ENCODE results near the gene FOCAD. TPM values are rescaled to one million over a fixed set of nuclear protein-coding genes. Genes with fewer than 3 reads are reported as not detected.

The FOCAD gene
- total RNA-seq, 1 experiment from 2014 or later: 43.3 TPM

DNA sequence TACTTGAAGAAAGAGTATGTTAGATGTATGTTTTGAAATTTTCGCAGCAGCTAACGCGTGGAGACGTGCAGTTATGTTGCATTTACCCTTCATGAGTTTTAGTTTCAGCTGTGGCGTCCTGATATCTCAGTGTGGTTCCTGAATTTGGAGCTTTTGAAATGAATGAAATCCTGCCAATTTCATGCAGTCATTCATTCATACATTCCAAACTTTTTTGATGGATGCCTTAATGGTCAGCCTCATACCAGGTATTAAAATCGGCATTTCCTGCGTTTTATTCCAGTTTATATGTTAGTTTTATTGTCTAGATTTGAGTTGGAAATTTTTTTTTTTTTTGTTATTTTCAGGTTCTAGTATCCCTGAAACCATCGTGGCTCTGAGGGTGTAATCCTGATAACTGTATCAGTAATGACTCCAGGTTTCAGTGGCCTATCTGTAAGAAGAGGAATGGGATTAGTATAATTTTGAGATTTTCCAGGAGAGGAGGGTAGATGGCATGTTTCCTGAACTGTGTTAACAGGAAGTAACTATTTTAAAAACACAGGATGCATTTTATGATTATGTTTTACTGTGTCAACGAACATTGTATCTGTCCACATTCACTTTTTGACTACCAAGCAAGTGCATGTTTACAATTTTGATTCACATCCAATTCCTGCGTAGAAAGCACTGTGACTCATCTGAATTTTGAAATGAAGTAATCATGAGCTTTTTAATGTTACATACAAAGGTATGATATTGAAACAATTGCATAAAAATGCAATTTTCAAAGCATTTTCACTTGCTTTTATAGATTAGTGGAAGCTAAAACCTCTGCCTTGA lies 1.0 kb downstream of the FOCAD start:
- peaks cover 3% of the 10 kb centered on the region for H3K79me1 ChIP-seq (ENCODE audit: insufficient read depth, low read depth, low read length, poor library complexity, severe bottlenecking)
- H2BK12ac ChIP-seq (ENCODE audit: insufficient read length, low read depth, low read length): no peak overlapping the region
- TF ChIP-seq, protein P1, sequence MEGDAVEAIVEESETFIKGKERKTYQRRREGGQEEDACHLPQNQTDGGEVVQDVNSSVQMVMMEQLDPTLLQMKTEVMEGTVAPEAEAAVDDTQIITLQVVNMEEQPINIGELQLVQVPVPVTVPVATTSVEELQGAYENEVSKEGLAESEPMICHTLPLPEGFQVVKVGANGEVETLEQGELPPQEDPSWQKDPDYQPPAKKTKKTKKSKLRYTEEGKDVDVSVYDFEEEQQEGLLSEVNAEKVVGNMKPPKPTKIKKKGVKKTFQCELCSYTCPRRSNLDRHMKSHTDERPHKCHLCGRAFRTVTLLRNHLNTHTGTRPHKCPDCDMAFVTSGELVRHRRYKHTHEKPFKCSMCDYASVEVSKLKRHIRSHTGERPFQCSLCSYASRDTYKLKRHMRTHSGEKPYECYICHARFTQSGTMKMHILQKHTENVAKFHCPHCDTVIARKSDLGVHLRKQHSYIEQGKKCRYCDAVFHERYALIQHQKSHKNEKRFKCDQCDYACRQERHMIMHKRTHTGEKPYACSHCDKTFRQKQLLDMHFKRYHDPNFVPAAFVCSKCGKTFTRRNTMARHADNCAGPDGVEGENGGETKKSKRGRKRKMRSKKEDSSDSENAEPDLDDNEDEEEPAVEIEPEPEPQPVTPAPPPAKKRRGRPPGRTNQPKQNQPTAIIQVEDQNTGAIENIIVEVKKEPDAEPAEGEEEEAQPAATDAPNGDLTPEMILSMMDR (conservative IDR thresholded peaks at IDR 0.05): no peak
- no peak overlapping the region for H3K56ac ChIP-seq (ENCODE audit: insufficient read length, low read depth, low read length)
- no peak overlapping the region for H4K5ac ChIP-seq (ENCODE audit: insufficient read length, low read depth, low read length)
- peak overlapping the region; percentile 41 for H3K9ac ChIP-seq (ENCODE audit: extremely low read depth, insufficient read length, low read length)
- no peak overlapping the region for H2AK5ac ChIP-seq (ENCODE audit: insufficient read length, low read length)
- H3K18ac ChIP-seq (ENCODE audit: insufficient read length, low read depth, low read length): no peak overlapping the region
- H3T11ph ChIP-seq (ENCODE audit: low read length): no peak overlapping the region
- H3K23ac ChIP-seq (ENCODE audit: insufficient read length, low read depth, low read length): no peak overlapping the region
- H3K27me3 ChIP-seq (ENCODE audit: insufficient read depth, low read length): no peaks in the 10 kb centered on the region
- WGBS (ENCODE audit: extremely low coverage, insufficient read length, low lambda C conversion rate): no CpG with 5 or more reads among the region's 10 CpGs
- no peak overlapping the region for H2BK5ac ChIP-seq (ENCODE audit: insufficient read length, low read length)
- H2AFZ ChIP-seq (ENCODE audit: low read length): no peak overlapping the region
- Mint-ChIP-seq H3K4me3 (peak overlapping the region; percentile 79 to 85), H3K36me3 (ENCODE audit: insufficient read depth in 1 of 3, low read depth in 3 of 3) (no peaks in the 10 kb centered on the region; a peak in 1 of 7 replicates), H3K4me1 (peaks cover 16 to 17% of the 10 kb centered on the region in 2 experiments), H3K27me3 (ENCODE audit: low read depth) (no peaks in the 10 kb centered on the region), H3K27ac (peak overlapping the region; percentile 62 to 92 (median 83); a peak in 5 of 7 replicates), H3K9me3 (no peaks in the 10 kb centered on the region)
- H3K27ac ChIP-seq (ENCODE audit: insufficient read length, low read depth, low read length): no peak overlapping the region
- H3K4me2 ChIP-seq (ENCODE audit: insufficient read depth, insufficient read length, low read length): peak overlapping the region; percentile 66
- no peak for DNase-seq
- peaks cover 12% of the 10 kb centered on the region for H3K23me2 ChIP-seq (ENCODE audit: insufficient read length, low read depth, low read length, poor library complexity, severe bottlenecking)
- H4K8ac ChIP-seq (replicated peaks; ENCODE audit: insufficient read length, low read depth, low read length): no peak overlapping the region
- H4K91ac ChIP-seq (ENCODE audit: insufficient read length, low read depth, low read length): no peak overlapping the region
- peaks cover 3% of the 10 kb centered on the region; the same call in 1 of the 2 replicates for H3K79me2 ChIP-seq (ENCODE audit: insufficient read depth, low read length)
- H3K9me3 ChIP-seq (ENCODE audit: control insufficient read depth, low read depth, low read length): no peaks in the 10 kb centered on the region
- H4K20me1 ChIP-seq (ENCODE audit: control insufficient read depth, insufficient read depth, insufficient read length): no peaks in the 10 kb centered on the region
- no peaks in the 10 kb centered on the region; the same call in 1 of the 2 replicates for H3K4me1 ChIP-seq (ENCODE audit: insufficient read depth, low read length)
- H3K4ac ChIP-seq (ENCODE audit: low read depth, low read length): no peak overlapping the region
- H3K14ac ChIP-seq (ENCODE audit: insufficient read depth, low read length): 0 out of 2 replicates have a peak overlapping the region, but pooled peaks have one; percentile 6
- no peak overlapping the region for H2BK120ac ChIP-seq (ENCODE audit: low read depth, low read length, poor library complexity, severe bottlenecking)
- H2BK20ac ChIP-seq (ENCODE audit: low read depth, low read length, poor library complexity, severe bottlenecking): no peak overlapping the region
- no peak overlapping the region for H2BK15ac ChIP-seq (ENCODE audit: low read depth, low read length)
